GM19238 (cell line): ENCODE measurements around the gene TTBK2.
"Not testable (repeated sequence)": the region's sequence is repeated elsewhere in the genome, so short reads cannot be mapped to it uniquely, and the experiment has no call there.

Experiments used
- DNase-seq: peaks from one replicate; pipeline ENCODE4 v3.0.0; 2011; ENCODE audit warnings: low spot score; ENCODE audit not compliant: insufficient read length

Gene TTBK2

GRCh38 chr15:42908538-42908937 is 12.0 kb downstream of the TTBK2 start:
- DNase-seq: no peak

DNA sequence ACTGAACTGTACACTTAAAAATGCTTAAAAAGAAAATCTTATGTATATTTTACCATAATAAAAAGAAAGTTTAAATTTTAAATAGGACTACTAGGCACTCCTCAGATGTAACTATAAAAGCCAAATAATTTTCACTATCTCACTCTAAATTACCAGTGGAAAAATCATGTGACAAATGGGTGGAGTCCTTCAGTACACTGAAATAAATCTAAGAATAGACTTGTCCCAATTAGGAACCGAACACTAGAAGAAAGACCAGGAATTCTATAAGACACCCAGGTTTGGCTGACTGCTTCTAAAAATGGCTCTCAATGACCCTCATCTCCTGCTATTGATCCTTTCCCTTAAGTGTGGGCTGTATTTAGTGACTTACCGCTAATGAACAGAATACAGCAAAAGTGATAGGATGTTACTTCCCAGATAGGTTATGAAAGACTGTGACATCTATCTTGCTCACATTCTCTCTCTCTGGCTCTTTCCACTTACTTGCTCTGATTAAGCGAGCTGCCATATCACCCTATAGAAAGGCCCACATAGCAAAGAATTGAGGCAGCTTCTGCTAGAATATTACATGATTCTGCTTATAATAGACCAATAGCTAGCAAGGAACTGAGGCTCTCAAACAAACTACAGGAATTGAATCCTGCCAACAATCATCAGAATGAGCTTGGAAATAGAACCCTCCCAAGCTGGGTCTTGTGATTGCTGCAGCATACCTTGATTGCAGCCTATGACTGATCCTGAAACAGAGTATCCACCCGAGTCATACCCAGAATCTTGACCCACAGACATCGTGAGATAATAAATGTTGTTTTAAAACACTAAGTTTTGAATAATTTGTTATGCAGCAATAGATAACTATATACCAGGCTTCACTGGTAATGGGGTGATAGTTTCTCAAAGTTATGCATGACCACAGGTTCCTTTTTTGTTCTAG is 16.9 kb downstream of the TTBK2 start:
- no peak for DNase-seq

- not testable (repeated sequence) for DNase-seq
Measured at GRCh38 chr15:42893911-42894310, 26.7 kb downstream of the TTBK2 start.

DNA sequence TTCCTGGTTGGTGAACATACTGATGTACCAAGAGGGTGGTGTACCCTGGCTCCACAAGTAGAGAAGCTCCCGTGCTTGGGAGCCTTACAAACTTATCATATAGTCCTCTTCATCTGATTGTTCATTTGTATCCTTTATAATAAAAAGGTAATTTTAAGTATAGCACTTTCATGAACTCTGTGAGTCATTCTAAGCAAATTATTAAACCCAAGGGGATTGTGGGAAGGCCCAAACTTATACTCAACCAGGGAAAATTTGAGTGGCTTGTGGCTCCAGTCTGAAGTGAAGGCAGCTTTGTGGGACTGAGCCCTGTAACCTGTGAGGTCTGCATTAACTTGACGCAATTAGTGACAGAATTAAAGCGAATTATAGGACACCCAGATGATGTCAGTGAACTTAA is 29.0 kb downstream of the TTBK2 start:
- DNase-seq: no peak

GRCh38 chr15:42890161-42890913 is 30.2 kb downstream of the TTBK2 start:
- DNase-seq: no peak

DNA sequence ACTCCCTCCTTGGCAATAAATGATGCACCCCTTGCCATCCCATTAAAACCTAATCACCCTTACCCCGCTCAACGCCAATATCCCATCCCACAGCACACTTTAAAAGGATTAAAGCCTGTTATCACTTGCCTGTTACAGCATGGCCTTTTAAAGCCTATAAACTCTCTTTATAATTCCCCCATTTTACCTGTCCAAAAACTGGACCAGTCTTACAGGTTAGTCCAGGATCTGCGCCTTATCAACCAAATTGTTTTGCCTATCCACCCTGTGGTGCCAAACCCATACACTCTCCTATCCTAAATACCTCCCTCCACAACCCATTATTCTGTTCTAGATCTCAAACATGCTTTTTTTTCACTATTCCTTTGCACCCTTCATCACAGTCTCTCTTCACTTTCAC is 33.2 kb downstream of the TTBK2 start:
- DNase-seq: not testable (repeated sequence)

- DNase-seq: no peak
Measured at GRCh38 chr15:42880121-42880520, 40.5 kb downstream of the TTBK2 start.

GRCh38 chr15:42879443-42879842 is 41.1 kb downstream of the TTBK2 start:
- DNase-seq: no peak

GRCh38 chr15:42876224-42876623 is 44.4 kb downstream of the TTBK2 start:
- no peak for DNase-seq

GRCh38 chr15:42868683-42869082 is 51.9 kb downstream of the TTBK2 start:
- DNase-seq: no peak

DNA sequence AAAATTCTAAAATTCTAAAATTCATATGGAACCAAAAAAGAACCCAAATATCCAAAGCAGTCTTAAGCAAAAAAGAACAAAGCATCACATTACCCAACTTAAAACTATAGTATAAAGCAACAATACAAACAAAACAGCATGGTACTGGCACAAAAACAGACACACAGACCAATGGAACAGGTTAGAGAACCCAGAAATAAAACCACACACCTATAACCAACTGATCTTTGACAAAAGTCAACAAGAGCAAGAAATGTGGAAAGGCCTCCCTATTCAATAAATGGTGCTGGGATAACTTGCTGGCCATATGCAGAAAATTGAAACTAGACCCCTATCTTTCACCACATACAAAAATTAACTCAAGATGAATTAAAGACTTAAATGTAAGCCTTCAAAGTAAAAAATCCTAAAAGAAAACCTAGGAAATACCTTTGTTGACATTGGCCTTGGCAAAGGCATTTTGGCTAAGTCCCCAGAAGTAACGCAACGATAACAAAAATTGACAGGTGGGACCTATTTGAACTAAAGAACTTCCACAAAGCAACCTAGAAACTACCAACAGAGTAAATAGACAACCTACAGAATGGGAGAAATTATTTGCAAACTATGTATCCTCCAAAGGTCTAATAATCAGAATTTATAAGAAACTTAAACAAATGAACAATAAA is 56.9 kb downstream of the TTBK2 start:
- DNase-seq: no peak

GRCh38 chr15:42858999-42859789 is 61.4 kb downstream of the TTBK2 start:
- DNase-seq: no peak

GRCh38 chr15:42858540-42858939 is 62.0 kb downstream of the TTBK2 start:
- DNase-seq: no peak

DNA sequence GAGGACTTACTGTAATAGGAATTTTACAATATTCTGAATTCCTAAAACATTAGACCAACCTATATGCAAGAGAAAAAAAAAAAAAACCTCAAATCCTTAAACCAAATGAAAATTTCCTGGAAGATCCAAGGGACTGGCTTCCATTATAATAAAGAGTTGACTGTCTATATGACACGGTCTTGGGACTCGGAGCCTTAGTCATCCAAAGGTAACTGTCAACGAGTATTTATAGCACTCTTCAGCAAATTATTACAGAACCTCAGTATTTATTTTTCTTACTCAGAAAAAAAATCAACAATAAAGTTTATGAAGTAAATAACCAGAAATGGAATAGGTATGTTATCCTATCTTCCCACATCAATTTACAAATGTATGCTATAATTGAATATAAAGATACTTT is 66.0 kb downstream of the TTBK2 start:
- no peak for DNase-seq

- no peak for DNase-seq
Measured at GRCh38 chr15:42849836-42850235, 70.7 kb downstream of the TTBK2 start.

- no peak for DNase-seq
Measured at GRCh38 chr15:42848846-42849245, 71.7 kb downstream of the TTBK2 start.

DNA sequence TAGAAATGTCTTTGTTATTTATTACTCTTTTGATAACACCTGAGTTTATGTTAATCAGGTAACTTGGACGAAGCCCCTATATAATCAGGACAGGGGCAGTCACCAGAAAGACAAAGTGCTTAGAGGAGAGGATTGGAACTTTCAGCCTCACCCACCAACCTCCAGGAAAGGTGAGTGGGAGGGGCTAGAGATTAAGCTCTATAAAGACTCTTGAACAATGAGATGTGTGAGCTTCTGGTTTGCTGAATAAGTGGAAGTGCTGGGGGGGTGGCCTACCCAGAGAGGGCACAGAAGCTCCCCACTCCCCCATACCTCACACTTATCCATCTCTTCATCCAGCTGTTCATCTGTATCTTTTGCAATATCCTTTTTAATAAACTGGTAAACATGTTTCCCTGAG is 73.9 kb downstream of the TTBK2 start:
- DNase-seq: no peak

GRCh38 chr15:42845581-42845980 is 75.0 kb downstream of the TTBK2 start:
- DNase-seq: no peak

DNA sequence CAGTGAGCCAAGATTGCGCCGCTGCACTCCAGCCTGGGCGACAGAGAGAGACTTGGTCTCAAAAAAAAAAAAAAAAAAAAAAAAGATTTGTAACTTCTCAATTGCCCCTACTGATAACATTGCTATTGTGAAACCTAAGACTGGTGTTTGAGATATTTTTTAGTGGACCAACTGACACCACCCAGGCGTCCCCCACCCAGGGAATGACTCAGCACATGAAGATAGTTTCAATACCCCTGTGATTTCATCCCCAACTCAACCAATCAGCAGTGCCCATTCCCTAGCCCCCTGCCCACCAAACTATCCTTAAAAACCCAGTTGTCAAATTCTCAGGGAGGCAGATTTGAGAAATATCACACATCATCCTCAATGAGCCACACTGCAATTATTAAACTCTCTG is 76.9 kb downstream of the TTBK2 start:
- DNase-seq: no peak

DNA sequence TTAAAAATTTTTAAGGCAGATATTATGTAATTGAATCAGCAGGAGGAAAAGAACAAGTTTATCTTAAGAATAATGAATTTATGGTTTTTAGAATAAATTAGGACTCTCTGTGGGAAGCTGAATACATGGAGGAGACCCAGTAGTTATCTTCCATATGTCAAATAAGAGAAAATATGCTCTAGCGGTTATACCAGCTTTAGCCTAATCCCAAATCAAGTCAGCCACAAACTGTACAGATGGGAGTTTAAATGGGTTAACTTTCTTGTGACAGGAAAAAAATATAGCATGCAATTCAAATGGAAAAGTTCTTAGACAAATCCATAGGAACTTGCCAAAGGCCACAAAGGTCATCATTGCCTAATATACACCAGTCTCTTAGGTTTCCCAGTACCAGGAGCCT is 84.3 kb downstream of the TTBK2 start:
- DNase-seq: no peak

DNA sequence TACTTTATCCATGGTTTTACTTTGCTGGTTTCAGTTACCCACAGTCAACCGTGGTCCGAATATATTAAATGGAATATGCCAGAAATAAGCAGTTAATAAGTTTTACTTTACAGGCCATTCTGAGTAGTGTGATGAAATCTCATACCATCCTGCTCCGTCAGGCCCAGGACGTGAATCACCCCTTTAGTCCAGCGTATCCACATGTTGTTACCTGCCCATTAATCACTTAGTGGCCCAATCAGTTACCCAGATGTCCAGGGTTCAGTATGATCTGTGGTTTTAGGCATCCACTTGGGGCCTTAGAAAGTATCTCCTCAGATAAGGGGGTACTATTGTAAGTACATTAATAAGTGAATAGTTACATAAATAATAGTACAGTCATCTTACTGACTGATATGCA is 88.0 kb downstream of the TTBK2 start:
- DNase-seq: no peak
